Type B pancreatic cell (in vitro differentiated cells): ENCODE measurements around the gene EEF1AKMT1. TPM values are rescaled to one million over a fixed set of nuclear protein-coding genes. Genes with fewer than 3 reads are reported as not detected.
"Not testable (repeated sequence)": the region's sequence is repeated elsewhere in the genome, so short reads cannot be mapped to it uniquely, and the experiment has no call there.

Experiments
- DNase-seq: peaks from one replicate; pipeline ENCODE4 v3.0.0; 2021; ENCODE audit warnings: mixed read lengths; ENCODE audit not compliant: unreplicated experiment; ENCODE audit errors: extremely low spot score
- H3K27ac Mint-ChIP-seq: 2 replicates; pipeline ENCODE4 v1.8.0; 2021; ENCODE audit warnings: mild to moderate bottlenecking, mixed read lengths
- H3K27me3 Mint-ChIP-seq: 2 replicates; pipeline ENCODE4 v1.8.0; 2021; ENCODE audit warnings: mixed read lengths
- H3K36me3 Mint-ChIP-seq: 2 replicates; pipeline ENCODE4 v1.8.0; 2021; ENCODE audit warnings: mixed read lengths
- H3K4me1 Mint-ChIP-seq: one replicate; pipeline ENCODE4 v1.8.0; 2021; ENCODE audit warnings: mixed read lengths; ENCODE audit not compliant: unreplicated experiment
- H3K4me3 Mint-ChIP-seq: 2 replicates; pipeline ENCODE4 v1.8.0; 2021; ENCODE audit warnings: mild to moderate bottlenecking, mixed read lengths
- H3K9me3 Mint-ChIP-seq: 2 replicates; pipeline ENCODE4 v1.8.0; 2021; ENCODE audit warnings: mixed read lengths
- total RNA-seq: library from RNA; stranded (reverse); gene quantifications from 2 replicates; pipeline ENCODE4 v1.2.1, GENCODE V29; 2021; ENCODE audit warnings: low replicate concordance
- TF ChIP-seq, protein P1 (sequence below): fragments of 200-600 bp; sonication (generic); conservative IDR thresholded peaks from 2 replicates; pipeline ENCODE4 v1.5.0; 2021; ENCODE audit warnings: antibody characterized with exemption, mild to moderate bottlenecking

EEF1AKMT1 gene
- total RNA-seq, 1 donor from 2014 or later: 11.3 TPM

DNA sequence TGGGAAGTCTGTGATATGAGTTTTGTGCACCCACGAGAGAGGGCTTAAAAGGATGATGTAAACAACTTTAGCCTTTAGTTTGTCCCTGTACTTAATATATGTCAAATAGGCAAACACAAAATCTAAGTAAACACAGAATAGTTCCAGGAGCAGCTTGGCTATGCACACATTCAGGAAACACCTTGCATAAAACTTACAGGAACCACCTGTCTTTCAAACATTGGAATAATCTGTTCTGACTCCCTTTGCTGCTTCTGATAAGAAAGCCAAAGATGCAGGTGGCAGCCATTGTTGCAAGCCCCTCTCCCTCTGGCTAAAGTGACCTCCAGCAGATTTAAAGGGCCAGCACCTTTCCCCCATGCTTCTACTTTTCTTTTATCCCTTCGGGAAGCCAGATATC lies 4.7 kb downstream of the EEF1AKMT1 start:
- H3K27ac Mint-ChIP-seq: no peak overlapping the region
- TF ChIP-seq, protein P1, sequence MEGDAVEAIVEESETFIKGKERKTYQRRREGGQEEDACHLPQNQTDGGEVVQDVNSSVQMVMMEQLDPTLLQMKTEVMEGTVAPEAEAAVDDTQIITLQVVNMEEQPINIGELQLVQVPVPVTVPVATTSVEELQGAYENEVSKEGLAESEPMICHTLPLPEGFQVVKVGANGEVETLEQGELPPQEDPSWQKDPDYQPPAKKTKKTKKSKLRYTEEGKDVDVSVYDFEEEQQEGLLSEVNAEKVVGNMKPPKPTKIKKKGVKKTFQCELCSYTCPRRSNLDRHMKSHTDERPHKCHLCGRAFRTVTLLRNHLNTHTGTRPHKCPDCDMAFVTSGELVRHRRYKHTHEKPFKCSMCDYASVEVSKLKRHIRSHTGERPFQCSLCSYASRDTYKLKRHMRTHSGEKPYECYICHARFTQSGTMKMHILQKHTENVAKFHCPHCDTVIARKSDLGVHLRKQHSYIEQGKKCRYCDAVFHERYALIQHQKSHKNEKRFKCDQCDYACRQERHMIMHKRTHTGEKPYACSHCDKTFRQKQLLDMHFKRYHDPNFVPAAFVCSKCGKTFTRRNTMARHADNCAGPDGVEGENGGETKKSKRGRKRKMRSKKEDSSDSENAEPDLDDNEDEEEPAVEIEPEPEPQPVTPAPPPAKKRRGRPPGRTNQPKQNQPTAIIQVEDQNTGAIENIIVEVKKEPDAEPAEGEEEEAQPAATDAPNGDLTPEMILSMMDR: no peak
- DNase-seq: no peak
- H3K4me1 Mint-ChIP-seq: peaks cover 14% of the 10 kb centered on the region
- no peak overlapping the region for H3K4me3 Mint-ChIP-seq
- H3K36me3 Mint-ChIP-seq: peaks cover 39% of the 10 kb centered on the region
- peaks cover 12% of the 10 kb centered on the region for H3K9me3 Mint-ChIP-seq
- no peaks in the 10 kb centered on the region for H3K27me3 Mint-ChIP-seq

DNA sequence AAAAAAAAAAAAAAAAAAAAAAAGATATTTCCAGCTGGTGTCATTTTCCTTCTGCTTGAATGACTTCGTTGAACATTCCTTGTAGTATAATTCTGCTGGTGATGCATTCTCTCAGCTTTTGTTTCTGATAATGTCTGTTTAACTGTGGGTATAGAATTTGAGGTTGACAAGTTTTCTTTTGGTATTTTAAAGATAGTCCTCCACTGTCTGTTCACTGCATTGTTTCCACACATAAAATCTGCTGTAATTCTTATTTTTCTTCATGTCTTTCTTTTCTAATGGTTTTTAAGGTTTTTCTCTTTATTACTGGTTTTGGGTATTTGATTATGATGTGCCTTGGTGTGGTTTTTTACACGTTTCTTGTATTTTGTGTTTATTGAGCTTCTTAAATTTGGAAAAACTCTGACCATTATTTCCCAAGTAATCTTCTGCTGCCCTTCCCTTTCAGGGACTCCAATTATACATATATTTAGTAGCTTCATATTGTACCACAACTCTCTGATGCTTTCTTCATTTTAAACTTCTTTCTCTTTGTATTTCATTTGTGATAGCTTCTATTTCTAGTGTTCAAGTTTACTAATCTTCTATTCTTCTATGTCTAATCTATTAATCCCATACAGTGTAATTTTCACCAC lies 6.3 kb downstream of the EEF1AKMT1 start:
- H3K36me3 Mint-ChIP-seq: peaks cover 38% of the 10 kb centered on the region
- no peak overlapping the region for H3K27ac Mint-ChIP-seq
- no peak overlapping the region for H3K4me3 Mint-ChIP-seq
- DNase-seq: no peak
- no peaks in the 10 kb centered on the region for H3K27me3 Mint-ChIP-seq
- peaks cover 12% of the 10 kb centered on the region for H3K9me3 Mint-ChIP-seq
- peaks cover 3% of the 10 kb centered on the region for H3K4me1 Mint-ChIP-seq
- TF ChIP-seq, protein P1: no peak

DNA sequence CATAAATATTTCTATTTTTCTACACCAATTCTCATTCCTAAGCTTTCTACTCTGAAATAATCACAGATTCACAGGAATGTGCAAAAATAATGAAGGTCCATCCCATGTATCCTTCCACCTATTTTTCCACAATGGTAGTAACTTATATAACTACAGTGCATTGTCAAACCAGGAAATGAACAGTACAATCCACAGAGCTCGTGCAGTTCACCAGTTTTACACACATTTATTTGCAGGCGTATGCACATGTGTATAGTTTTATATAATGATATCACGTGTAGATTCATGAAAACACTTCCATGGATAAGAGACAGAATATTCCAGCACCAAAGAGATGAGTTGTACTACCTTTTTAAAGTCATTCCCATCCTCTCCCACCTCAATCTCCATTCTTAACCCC lies 12.9 kb downstream of the EEF1AKMT1 start:
- no peaks in the 10 kb centered on the region for H3K4me1 Mint-ChIP-seq
- no peak overlapping the region for H3K4me3 Mint-ChIP-seq
- no peak for DNase-seq
- peaks cover 9% of the 10 kb centered on the region for H3K36me3 Mint-ChIP-seq
- H3K9me3 Mint-ChIP-seq: peaks cover 8% of the 10 kb centered on the region
- TF ChIP-seq, protein P1: no peak
- H3K27me3 Mint-ChIP-seq: no peaks in the 10 kb centered on the region
- no peak overlapping the region for H3K27ac Mint-ChIP-seq

DNA sequence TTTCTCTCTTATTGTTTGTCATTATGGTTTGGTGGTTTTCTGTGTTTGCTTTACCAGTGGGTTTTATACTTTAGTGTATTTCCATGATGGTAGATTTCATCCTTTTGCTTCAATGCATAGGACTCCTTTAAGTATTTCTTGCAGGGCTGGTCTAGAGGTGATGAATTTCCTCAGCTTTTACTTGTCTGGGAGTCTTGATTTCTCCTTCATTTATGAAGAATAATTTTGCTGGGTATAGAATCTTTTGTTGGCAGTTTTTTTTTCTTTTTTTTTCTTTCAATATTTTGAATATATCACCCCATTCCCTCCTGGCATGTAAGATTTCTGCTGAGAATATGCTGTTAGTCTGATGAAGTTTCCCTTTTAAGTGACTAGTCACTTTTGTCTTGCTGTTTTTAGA lies 19.8 kb downstream of the EEF1AKMT1 start:
- Mint-ChIP-seq H3K9me3 (peaks cover 42% of the 10 kb centered on the region), H3K27ac (no peak overlapping the region), H3K27me3 (no peaks in the 10 kb centered on the region), H3K4me3 (no peak overlapping the region), H3K4me1 (no peaks in the 10 kb centered on the region), H3K36me3 (peaks cover 35% of the 10 kb centered on the region)
- no peak for DNase-seq
- TF ChIP-seq, protein P1: no peak

DNA sequence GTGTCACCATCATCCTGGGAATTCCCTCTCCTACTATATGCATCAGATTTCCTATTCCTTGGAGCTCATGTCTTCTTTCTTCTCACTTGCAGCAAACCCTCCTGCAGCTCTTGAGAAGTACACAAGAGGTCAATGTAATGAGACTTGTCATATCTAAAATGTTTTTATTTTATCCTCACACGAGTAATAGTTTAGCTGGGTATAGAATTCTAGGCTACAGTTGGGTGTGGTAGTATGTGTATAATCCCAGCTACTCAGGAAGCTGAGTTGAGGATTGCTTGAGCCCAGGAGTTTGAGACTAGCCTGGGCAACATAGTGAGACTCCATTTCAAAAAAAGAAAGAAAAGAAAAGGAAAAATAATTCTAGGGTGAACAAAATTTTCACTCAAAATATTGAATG lies 24.4 kb downstream of the EEF1AKMT1 start:
- Mint-ChIP-seq H3K9me3 (peaks cover 36% of the 10 kb centered on the region), H3K4me1 (no peaks in the 10 kb centered on the region), H3K36me3 (peaks cover 26% of the 10 kb centered on the region), H3K27ac (no peak overlapping the region), H3K4me3 (no peak overlapping the region), H3K27me3 (no peaks in the 10 kb centered on the region)
- DNase-seq: no peak
- TF ChIP-seq, protein P1: no peak

DNA sequence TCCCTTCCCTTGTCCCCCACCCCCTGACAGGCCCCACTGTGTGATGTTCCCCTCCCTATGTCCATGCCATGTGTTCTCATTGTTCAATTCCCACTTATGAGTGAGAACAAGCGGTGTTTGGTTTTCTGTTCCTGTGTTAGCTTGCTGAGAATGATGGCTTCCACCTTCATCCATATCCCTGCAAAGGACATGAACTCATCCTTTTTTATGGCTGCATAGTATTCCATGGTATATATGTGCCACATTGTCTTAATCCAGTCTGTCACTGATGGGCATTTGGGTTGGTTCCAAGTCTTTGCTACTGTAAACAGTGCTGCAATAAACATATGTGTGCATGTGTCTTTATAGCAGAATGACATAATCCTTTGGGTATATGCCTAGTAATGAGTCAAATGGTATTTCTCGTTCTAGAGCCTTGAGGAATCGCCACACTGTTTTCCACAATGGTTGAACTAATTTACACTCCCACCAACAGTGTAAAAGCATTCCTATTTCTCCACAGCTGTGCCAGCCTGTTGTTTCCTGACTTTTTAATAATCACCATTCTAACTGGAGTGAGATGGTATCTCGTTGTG lies 29.8 kb downstream of the EEF1AKMT1 start:
- not testable (repeated sequence) for H3K27ac Mint-ChIP-seq, H3K9me3 Mint-ChIP-seq, H3K27me3 Mint-ChIP-seq, DNase-seq, H3K36me3 Mint-ChIP-seq, H3K4me3 Mint-ChIP-seq, H3K4me1 Mint-ChIP-seq
